NOMO-1 (cell line): ENCODE data around the gene DHDH.

Experiments used
- DNase-seq, 2 experiments: peaks; one replicate each; lab custom pipeline; 2025; ENCODE audit not compliant: unreplicated experiment in 2 of 2; lab: John Stamatoyannopoulos, UW

Gene DHDH

GRCh38 chr19:48989701-48990291 is 56.3 kb downstream of the DHDH start:
- DNase-seq: no peak

- no peak for DNase-seq
Measured at GRCh38 chr19:48990400-48990799, 56.9 kb downstream of the DHDH start.

GRCh38 chr19:48991011-48991609 is 57.6 kb downstream of the DHDH start:
- no peak for DNase-seq

GRCh38 chr19:48991873-48992580 is 58.5 kb downstream of the DHDH start:
- no peak for DNase-seq

GRCh38 chr19:48992581-48993174 is 59.2 kb downstream of the DHDH start:
- DNase-seq: no peak

- peak; percentile 99 to 100 for DNase-seq
Measured at GRCh38 chr19:48993175-48994034, 59.9 kb downstream of the DHDH start, which contains the start of the genes GYS1 and RUVBL2. TSS of gene GYS1 (minus strand) at chr19:48993309. CDS start at chr19:48993112, 197 bp downstream. TSS of gene RUVBL2 (plus strand) at chr19:48993887. CDS start at chr19:48993912, 25 bp downstream.

GRCh38 chr19:48994035-48994386 is 60.5 kb downstream of the DHDH start:
- peak in 1 of 2 experiments; percentile 21 for DNase-seq
